ENCODE data around the gene ZDHHC8. TPM values are rescaled to one million over a fixed set of nuclear protein-coding genes. Genes with fewer than 3 reads are reported as not detected.

The ZDHHC8 gene
- total and polyA plus RNA-seq, 2 experiments from 2014 or later = 9.6 to 72.7 TPM

GRCh38 chr22:20107471-20107901 is 24.1 kb upstream of the ZDHHC8 start:
- TF ChIP-seq EZH2 (IDR thresholded peaks at IDR 0.05; ENCODE audit: borderline replicate concordance) (no peak), EZH2phosphoT487 (IDR thresholded peaks at IDR 0.05; ENCODE audit: low read depth, severe bottlenecking, unreplicated experiment) (no peak), CTCF (IDR thresholded peaks at IDR 0.05; ENCODE audit: poor library complexity) (no peak)
- H4K20me1 ChIP-seq (ENCODE audit: insufficient read depth, poor library complexity, severe bottlenecking) = no peaks in the 10 kb centered on the region

GRCh38 chr22:20107951-20108756 is 23.4 kb upstream of the ZDHHC8 start:
- no peaks in the 10 kb centered on the region for H3K9me3 ChIP-seq (ENCODE audit: low read depth)
- no peaks in the 10 kb centered on the region for H4K20me1 ChIP-seq (ENCODE audit: insufficient read depth, poor library complexity, severe bottlenecking)
- no peaks in the 10 kb centered on the region for H3K4me1 ChIP-seq (ENCODE audit: insufficient read depth)
- no peaks in the 10 kb centered on the region for H3K36me3 ChIP-seq (replicated peaks; ENCODE audit: insufficient read depth, low read depth)
- peaks cover 2% of the 10 kb centered on the region for H3K79me2 ChIP-seq
- DNase-seq (ENCODE audit: low spot score) = no peak
- H3K9me2 ChIP-seq (replicated peaks; ENCODE audit: insufficient read depth) = no peaks in the 10 kb centered on the region
- 93% methylated on average over 13 of the region's 13 CpGs for WGBS (ENCODE audit: low lambda C conversion rate, missing lambda C conversion rate)
- TF ChIP-seq CTCF (IDR thresholded peaks at IDR 0.05; ENCODE audit: poor library complexity) (no peak), EZH2 (IDR thresholded peaks at IDR 0.05; ENCODE audit: borderline replicate concordance) (no peak), EZH2phosphoT487 (IDR thresholded peaks at IDR 0.05; ENCODE audit: low read depth, severe bottlenecking, unreplicated experiment) (no peak)
- H2AFZ ChIP-seq = no peak overlapping the region
- no peak overlapping the region for H3K4me2 ChIP-seq
- no peak overlapping the region for H3K27ac ChIP-seq
- no peak overlapping the region for H3K4me3 ChIP-seq
- H3K27me3 ChIP-seq = no peaks in the 10 kb centered on the region

More at GRCh38 chr22:20107471-20107901, 24.1 kb upstream of the ZDHHC8 start:
- Histone ChIP-seq H3K27ac (no peak overlapping the region), H3K79me2 (peaks cover 4% of the 10 kb centered on the region), H3K27me3 (no peaks in the 10 kb centered on the region), H3K4me3 (no peak overlapping the region), H3K36me3 (replicated peaks; ENCODE audit: insufficient read depth, low read depth) (no peaks in the 10 kb centered on the region), H3K4me2 (no peak overlapping the region), H2AFZ (no peak overlapping the region), H3K9me3 (ENCODE audit: low read depth) (no peaks in the 10 kb centered on the region), H3K9me2 (replicated peaks; ENCODE audit: insufficient read depth) (no peaks in the 10 kb centered on the region), H3K4me1 (ENCODE audit: insufficient read depth) (no peaks in the 10 kb centered on the region)
- 97% methylated on average over 7 of the region's 7 CpGs for WGBS (ENCODE audit: low lambda C conversion rate, missing lambda C conversion rate)
- no peak for DNase-seq (ENCODE audit: low spot score)

- no peaks in the 10 kb centered on the region for H3K27me3 ChIP-seq
- no peak overlapping the region for H3K4me2 ChIP-seq
- no peaks in the 10 kb centered on the region for H3K9me2 ChIP-seq (replicated peaks; ENCODE audit: insufficient read depth)
- no peak overlapping the region for H2AFZ ChIP-seq
- H3K79me2 ChIP-seq = no peaks in the 10 kb centered on the region
- H3K27ac ChIP-seq = no peak overlapping the region
- no peak for DNase-seq (ENCODE audit: low spot score)
- no peaks in the 10 kb centered on the region for H3K9me3 ChIP-seq (ENCODE audit: low read depth)
- no peaks in the 10 kb centered on the region for H3K36me3 ChIP-seq (replicated peaks; ENCODE audit: insufficient read depth, low read depth)
- no peaks in the 10 kb centered on the region for H3K4me1 ChIP-seq (ENCODE audit: insufficient read depth)
- H3K4me3 ChIP-seq = no peak overlapping the region
- 92% methylated on average over 12 of the region's 12 CpGs for WGBS (ENCODE audit: low lambda C conversion rate, missing lambda C conversion rate)
- TF ChIP-seq EZH2phosphoT487 (IDR thresholded peaks at IDR 0.05; ENCODE audit: low read depth, severe bottlenecking, unreplicated experiment) = no peak
- TF ChIP-seq EZH2 (IDR thresholded peaks at IDR 0.05; ENCODE audit: borderline replicate concordance) = no peak
- TF ChIP-seq CTCF (IDR thresholded peaks at IDR 0.05; ENCODE audit: poor library complexity) = no peak
- no peaks in the 10 kb centered on the region for H4K20me1 ChIP-seq (ENCODE audit: insufficient read depth, poor library complexity, severe bottlenecking)
Observed at GRCh38 chr22:20108757-20109230, 22.8 kb upstream of the ZDHHC8 start.

All from hepatocyte (in vitro differentiated cells).